ENCODE data around the gene BUB1B.
A peak's percentile ranks its signal among the peaks of the same experiment; 100 is the strongest.
"Not testable (repeated sequence)": the region's sequence is repeated elsewhere in the genome, so short reads cannot be mapped to it uniquely, and the experiment has no call there.

BUB1B gene

GRCh38 chr15:40160689-40161688, at the start of gene BUB1B:
Gene BUB1B, plus strand, starts transcription at chr15:40161069. Its CDS starts 152 bp downstream, at chr15:40161221.
- peak; percentile 78 for DNase-seq

DNA sequence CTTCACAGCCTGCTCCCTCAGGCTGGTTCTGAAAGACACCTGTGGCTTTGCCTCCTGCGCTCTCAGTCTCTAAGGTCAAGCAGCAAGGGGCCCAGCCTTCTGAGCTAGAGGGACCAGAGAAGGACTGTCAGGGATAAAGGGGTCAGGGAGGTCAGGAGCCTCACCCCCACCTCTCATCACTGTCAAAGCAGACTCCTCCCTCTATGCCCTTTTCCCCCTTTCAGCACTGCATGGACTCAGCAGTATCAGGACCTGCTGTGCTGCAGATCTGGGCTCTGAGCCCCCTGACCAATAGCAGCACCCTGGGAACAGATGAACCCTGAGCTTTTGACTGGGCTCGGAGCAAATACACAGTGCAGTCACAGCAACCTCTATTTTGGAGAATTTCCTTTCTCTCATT, 49.0 kb upstream of the BUB1B start:
- DNase-seq: no peak

- DNase-seq: no peak
These were observed 48.1 kb upstream of the BUB1B start for GRCh38 chr15:40112789-40113188.

DNA sequence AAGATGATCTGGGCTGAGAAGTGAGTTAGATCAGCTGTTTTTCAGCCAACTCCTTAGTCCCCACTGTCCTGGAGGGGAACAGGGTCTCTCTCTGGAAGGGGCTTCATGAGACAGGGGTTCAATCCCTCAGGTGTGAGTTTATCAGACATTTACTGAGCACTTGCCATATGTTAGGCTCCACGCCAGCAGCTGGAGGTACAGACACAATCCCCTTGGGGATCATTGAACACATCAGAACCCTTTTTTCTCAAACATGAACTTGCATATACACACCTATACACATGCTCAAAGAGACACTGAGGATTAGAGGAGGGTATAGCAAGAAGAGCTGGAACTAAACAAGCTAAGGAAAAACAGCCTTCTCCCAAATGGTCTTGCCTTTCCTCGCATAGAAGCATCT, 46.7 kb upstream of the BUB1B start:
- DNase-seq: no peak

- not testable (repeated sequence) for DNase-seq
These were observed 45.8 kb upstream of the BUB1B start for GRCh38 chr15:40115106-40115505.

DNA sequence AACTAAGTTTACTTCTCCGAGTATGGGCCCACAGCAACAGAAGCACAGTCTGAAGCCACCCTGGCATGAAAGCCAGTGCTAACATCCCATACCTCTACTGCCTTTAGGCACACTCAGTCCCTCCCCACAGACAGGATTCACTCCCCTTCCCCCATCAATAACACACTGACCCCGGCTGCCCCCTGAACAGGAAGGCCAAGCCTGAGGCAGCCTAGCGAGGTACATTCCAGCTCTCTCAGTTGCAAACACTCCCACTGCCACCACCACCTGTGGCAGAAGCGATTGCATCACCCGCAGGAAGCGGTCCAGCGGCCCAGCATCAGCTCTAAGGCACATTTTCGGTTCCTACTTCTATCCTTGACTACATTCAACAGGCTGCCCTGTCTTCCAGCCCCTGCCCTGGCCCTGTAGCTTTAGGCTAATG, 45.2 kb upstream of the BUB1B start:
- DNase-seq: no peak

- DNase-seq: no peak
These were observed 42.4 kb upstream of the BUB1B start for GRCh38 chr15:40118473-40118872.

DNA sequence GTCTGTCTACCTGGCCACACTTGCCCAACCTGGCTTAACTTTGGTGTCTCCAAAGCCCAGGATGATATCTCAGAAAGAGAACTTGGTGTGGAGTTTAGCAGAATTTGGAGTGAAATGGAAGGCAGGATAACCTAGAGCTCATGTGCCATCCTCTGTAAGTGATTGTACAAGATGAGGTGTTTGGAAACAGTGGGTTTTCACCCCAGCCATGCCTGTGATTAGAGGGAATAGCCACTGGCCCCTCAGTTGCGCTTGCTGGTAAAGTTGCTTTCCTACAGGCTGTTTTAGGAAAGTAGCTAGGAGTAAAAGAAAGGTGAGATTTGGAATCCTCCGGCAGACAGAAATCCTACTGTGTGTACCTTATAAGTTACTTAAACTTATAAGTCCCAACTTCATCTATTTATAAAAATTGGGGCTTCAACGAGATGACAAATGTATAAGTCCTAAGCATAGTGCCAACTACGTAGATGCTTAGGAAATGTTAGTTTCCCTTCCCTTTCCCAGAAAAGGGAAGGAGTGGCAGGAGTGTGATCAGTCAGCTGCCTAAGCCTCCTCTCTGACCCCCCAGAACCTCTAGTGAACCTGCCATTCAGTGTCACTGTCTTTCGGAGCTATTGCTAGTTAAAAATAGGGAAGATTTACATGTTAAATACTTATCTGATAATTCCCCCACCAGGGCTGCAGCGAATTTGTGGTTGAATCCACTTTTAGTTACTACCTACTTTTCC, 38.8 kb upstream of the BUB1B start:
- no peak for DNase-seq

DNA sequence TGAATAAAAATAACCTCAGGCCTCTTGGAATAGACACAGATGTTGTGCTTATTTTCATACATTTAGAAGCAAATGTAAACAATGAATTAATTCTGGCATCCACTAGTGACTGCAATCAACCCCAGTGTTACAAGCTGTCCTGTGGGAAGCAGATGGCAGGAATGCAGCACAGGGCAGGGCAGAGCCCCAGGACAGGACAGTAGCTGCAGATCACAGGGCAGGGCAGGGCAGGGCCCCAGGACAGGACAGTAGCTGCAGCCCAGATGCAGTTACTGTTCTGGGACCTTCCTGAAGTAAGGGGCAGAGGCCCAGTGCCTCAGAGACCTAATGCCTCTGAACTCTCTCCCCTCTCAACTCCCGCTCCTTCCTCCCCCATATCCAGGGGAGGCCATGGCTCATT, 37.9 kb upstream of the BUB1B start:
- DNase-seq: not testable (repeated sequence)

DNA sequence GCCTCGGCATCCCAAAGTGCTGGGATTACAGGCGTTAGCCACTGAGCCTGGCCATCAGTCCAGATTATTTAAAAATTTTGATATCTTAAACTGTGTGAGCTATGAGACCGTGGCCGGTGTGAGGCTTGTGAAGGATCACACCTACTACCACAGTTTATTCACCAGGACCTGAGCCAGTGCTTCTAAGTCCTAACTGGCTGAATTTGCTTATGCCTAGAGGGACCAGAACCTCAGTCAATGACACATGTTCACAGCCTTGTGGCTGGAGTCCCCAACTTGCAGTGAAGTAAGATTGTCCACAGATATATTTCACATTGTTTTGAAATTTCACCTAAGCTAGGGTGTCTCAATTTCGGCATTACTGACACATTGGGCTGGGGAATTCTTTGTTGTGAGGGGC, 37.0 kb upstream of the BUB1B start:
- DNase-seq: not testable (repeated sequence)

- not testable (repeated sequence) for DNase-seq
These were observed 36.5 kb upstream of the BUB1B start for GRCh38 chr15:40124333-40124732.

DNA sequence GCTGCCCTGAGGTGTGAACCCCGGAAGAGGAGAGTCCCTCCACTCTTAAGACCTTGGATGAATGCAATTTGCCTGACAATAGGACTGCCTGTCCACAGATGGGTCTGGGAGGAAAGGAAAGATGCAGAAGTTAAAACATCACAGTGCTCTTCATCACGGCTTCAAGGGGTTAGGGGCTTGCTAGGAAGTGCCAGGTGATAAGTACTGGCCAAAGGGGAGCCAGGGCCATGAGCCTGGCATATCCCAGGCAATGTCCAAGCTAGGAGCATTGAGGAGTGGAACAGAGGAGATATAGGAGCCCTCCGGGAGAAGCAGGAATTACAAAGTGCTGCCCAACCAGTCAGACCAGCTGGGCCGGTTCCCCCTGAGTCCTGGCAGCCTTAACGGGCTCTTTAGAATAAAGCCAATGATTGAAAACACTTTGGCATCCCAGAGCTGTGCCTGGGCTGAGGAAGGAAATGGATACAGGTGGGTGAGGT, 36.0 kb upstream of the BUB1B start:
- DNase-seq: not testable (repeated sequence)

DNA sequence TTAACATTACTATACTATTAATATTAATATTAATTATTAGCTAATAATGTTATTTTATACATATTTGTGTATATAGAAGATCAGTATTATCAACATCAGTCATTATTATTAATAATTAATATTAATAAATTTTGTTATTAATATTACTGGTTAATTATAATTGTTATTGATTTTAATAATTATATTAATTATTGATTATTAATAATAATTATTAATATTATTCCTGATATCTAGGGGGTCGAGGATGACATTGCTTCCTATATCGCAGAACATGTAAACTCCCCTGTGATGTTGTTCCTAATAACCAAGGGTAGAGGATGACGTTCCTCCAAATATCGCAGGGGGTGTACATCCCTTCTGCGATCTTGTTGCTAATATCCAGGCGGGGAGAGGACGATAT, 34.9 kb upstream of the BUB1B start:
- DNase-seq: no peak

DNA sequence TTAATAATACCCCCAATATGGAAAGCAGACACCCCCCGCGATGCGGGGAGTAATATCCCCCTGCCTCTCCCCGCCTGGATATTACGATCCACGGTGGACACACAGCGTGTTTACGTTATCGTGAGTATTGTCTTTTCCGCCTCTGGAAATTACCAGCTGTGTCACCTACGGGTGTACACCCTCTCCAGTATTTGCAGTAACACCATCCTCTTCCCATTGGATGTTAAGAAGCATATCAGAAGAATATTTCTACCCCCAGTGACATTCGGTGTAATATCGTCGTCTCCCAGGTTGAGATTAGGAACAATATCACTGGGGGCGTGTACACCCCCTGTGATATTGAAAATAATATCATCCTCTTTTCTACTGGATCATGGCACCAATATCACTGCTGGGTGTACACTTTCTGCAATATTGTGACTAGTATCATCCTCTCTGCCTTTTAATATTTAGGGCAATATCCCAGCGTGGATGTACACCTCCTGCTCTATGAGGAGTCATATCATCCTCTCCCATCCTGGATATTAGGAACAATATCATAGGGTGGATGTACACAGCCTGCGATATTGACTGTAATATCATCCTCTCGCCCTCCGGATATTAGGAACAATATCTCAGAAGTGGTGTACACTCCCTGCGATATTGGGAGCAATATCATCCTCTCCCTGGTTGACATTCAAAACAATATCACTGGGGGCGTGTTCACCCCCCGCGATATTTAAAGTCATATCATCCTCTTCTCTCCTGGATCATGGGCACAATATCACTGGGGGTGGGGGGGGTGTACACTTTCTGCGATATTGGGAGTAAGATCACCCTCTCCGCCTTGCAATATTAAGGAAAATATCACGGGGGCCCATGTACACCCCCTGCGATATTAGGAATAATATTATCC, 31.9 kb upstream of the BUB1B start:
- no peak for DNase-seq

DNA sequence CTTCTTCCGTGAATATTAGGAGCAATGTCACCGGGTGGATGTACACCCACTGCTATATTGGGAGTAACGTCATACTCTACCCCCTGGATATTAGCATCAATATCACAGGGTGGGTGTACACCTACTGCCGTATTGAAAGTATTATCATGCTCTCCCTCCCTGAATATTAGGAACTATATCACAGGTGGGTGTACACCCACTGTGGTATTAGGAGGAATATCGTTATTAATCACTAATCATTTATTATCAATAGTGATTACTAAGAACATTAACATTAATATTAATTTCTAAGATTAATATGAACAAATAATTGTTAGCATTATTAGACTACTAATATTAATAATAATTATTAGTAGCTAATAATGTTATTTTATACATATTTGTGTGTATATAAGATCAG, 30.8 kb upstream of the BUB1B start:
- no peak for DNase-seq

- DNase-seq: no peak
These were observed 29.9 kb upstream of the BUB1B start for GRCh38 chr15:40130799-40131502.

- DNase-seq: no peak
These were observed 27.3 kb upstream of the BUB1B start for GRCh38 chr15:40133544-40133943.

DNA sequence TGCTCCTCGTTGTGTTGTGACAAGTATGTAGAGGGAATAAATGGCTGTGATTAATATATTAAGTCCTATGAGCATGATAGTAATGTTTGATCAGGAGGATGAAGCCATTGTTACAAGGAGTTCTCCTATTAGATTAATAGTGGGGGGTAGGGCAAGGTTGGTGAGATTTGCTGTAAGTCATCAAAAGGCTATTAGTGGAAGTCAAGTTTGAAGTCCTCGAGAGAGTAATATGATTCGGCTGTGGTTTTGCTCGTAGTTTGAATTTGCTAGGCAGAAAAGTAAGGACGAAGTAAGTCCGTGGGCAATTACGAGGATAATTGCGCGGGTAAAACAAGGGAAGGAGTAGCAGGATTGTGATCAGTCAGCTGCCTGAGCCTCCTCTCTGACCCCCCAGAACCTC, 26.0 kb upstream of the BUB1B start:
- DNase-seq: peak; percentile 24

DNA sequence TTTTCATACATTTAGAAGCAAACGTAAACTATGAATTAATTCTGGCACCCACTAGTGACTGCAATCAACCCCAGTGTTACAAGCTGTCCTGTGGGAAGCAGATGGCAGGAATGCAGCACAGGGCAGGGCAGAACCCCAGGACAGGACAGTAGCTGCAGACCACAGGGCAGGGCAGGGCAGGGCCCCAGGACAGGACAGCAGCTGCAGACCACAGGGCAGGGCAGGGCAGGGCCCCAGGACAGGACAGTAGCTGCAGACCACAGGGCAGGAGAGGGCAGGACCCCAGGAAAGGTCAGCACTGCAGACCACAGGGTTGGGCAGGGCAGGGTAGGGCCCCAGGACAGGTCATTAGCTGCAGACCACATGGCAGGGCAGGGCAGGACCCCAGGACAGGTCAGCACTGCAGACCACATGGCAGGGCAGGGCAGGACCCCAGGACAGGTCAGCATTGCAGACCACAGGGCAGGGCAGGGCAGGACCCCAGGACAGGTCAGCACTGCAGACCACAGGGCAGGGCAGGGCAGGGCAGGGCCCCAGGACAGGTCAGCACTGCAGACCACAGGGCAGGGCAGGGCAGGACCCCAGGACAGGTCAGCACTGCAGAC, 24.9 kb upstream of the BUB1B start:
- DNase-seq: not testable (repeated sequence)

DNA sequence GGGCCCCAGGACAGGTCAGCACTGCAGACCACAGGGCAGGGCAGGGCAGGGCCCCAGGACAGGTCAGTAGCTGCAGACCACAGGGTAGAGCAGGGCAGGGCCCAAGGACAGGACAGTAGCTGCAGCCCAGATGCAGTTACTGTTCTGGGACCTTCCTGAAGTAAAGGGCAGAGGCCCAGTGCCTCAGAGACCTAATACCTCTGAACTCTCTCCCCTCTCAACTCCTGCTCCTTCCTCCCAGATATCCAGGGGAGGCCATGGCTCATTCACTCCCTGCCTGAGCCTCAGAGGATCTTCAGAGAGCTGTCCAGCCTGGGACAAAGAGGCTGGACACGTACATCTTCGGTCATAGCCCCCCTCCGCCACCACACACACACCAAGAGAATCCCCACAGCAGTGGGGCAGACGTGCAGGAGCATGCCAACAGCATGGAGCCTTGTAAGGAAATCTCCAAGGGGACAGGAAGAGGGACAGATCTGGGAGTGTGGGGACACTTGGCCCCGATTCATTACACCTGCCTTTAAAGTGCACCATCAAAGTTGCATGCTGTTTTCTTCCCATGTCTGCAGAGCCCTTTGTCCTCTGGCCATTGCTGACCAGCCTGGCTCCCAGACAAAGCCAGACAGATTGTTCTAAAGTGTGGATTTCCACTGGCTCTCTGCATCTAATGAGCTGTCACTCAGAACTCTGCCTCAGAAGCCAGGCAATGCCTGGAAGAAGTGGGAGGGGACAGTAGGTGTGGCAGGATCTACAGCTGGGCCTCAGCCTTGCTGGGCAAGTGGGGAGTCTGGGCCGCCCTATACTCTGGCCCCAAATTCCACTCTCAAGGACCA, 24.2 kb upstream of the BUB1B start:
- no peak for DNase-seq
